Mesodermal cell (in vitro differentiated cells): Measurements from ENCODE around the gene LRRC9.
"Not testable (repeated sequence)": the region's sequence is repeated elsewhere in the genome, so short reads cannot be mapped to it uniquely, and the experiment has no call there.

ENCODE experiments used
- H3K27ac ChIP-seq: 2 replicates; pipeline ENCODE4 v1.7.0; 2013; ENCODE audit warnings: mild to moderate bottlenecking, low read depth, low read length, moderate library complexity; ENCODE audit not compliant: severe bottlenecking
- H3K36me3 ChIP-seq: 2 replicates; pipeline ENCODE4 v1.7.1; 2013; ENCODE audit warnings: mild to moderate bottlenecking, low read length, moderate library complexity; ENCODE audit not compliant: control insufficient read depth, insufficient read depth
- H3K4me1 ChIP-seq: one replicate; pipeline ENCODE4 v1.7.1; 2013; ENCODE audit warnings: mild to moderate bottlenecking, low read length; ENCODE audit not compliant: insufficient read depth, control insufficient read depth, poor library complexity, severe bottlenecking
- H3K4me3 ChIP-seq: 2 replicates; pipeline ENCODE4 v1.7.0; 2013; ENCODE audit warnings: low read length, control low read depth, mild to moderate bottlenecking; ENCODE audit not compliant: insufficient read depth, poor library complexity, severe bottlenecking; ENCODE audit errors: extremely low read depth
- H3K9me3 ChIP-seq: 2 replicates; pipeline ENCODE4 v1.7.1; 2013; ENCODE audit warnings: mild to moderate bottlenecking, low read length, moderate library complexity; ENCODE audit not compliant: control insufficient read depth
- WGBS, 2 experiments: methylation state at CpG; one replicate each; pipeline ENCODE4 v1.1.5; 2013; ENCODE audit warnings: missing lambda C conversion rate in 2 of 2; ENCODE audit not compliant: insufficient coverage in 2 of 2; 5-methylcytosine and 5-hydroxymethylcytosine counted together

The LRRC9 gene

GRCh38 chr14:59912443-59912842, 7.5 kb upstream of the LRRC9 start:
- H3K9me3 ChIP-seq, result no peaks in the 10 kb centered on the region
- 100% methylated on average over 2 of the region's 2 CpGs; no CpG with 5 or more reads in 1 of the 2 experiments for WGBS, 2 experiments
- H3K27ac ChIP-seq, result no peak overlapping the region
- H3K36me3 ChIP-seq, result no peaks in the 10 kb centered on the region
- no peaks in the 10 kb centered on the region for H3K4me1 ChIP-seq
- no peak overlapping the region for H3K4me3 ChIP-seq

GRCh38 chr14:59913187-59913586, 6.8 kb upstream of the LRRC9 start:
- H3K9me3 ChIP-seq, result no peaks in the 10 kb centered on the region
- WGBS, 2 experiments, result 57% methylated on average over 1 of the region's 1 CpG; no CpG with 5 or more reads in 1 of the 2 experiments
- no peaks in the 10 kb centered on the region for H3K4me1 ChIP-seq
- H3K27ac ChIP-seq, result no peak overlapping the region
- H3K36me3 ChIP-seq, result no peaks in the 10 kb centered on the region
- no peak overlapping the region for H3K4me3 ChIP-seq

GRCh38 chr14:59918824-59919569, 947 bp upstream of the LRRC9 start:
- Histone ChIP-seq H3K9me3 (no peaks in the 10 kb centered on the region), H3K27ac (peak overlapping the region; percentile 88), H3K4me3 (peak overlapping the region; percentile 63), H3K4me1 (no peaks in the 10 kb centered on the region), H3K36me3 (no peaks in the 10 kb centered on the region)
- WGBS, 2 experiments, result 0% methylated on average over 11 to 15 of the region's 18 CpGs

GRCh38 chr14:59920378-59920683, 387 bp downstream of the LRRC9 start:
- 80% methylated on average over 1 of the region's 1 CpG; no CpG with 5 or more reads in 1 of the 2 experiments for WGBS, 2 experiments
- peak overlapping the region; percentile 88 for H3K27ac ChIP-seq

GRCh38 chr14:59925797-59926196, 5.9 kb downstream of the LRRC9 start:
- no peak overlapping the region for H3K4me3 ChIP-seq
- H3K27ac ChIP-seq, result no peak overlapping the region
- H3K36me3 ChIP-seq, result no peaks in the 10 kb centered on the region
- no peaks in the 10 kb centered on the region for H3K4me1 ChIP-seq
- H3K9me3 ChIP-seq, result no peaks in the 10 kb centered on the region
- 100% methylated on average over 1 of the region's 2 CpGs; no CpG with 5 or more reads in 1 of the 2 experiments for WGBS, 2 experiments

More at GRCh38 chr14:59920378-59920683, 387 bp downstream of the LRRC9 start:
- no peaks in the 10 kb centered on the region for H3K36me3 ChIP-seq
- H3K4me1 ChIP-seq, result no peaks in the 10 kb centered on the region
- no peaks in the 10 kb centered on the region for H3K9me3 ChIP-seq
- peak overlapping the region; percentile 63 for H3K4me3 ChIP-seq

- WGBS, 2 experiments, result no CpG with 5 or more reads among the region's 1 CpG
- H3K4me1 ChIP-seq, result no peaks in the 10 kb centered on the region
- H3K4me3 ChIP-seq, result no peak overlapping the region
- H3K36me3 ChIP-seq, result no peaks in the 10 kb centered on the region
- no peak overlapping the region for H3K27ac ChIP-seq
- H3K9me3 ChIP-seq, result no peaks in the 10 kb centered on the region
Measured at GRCh38 chr14:59926534-59926933, 6.6 kb downstream of the LRRC9 start.

- Histone ChIP-seq H3K36me3 (no peaks in the 10 kb centered on the region), H3K9me3 (no peaks in the 10 kb centered on the region), H3K4me3 (no peak overlapping the region), H3K4me1 (no peaks in the 10 kb centered on the region), H3K27ac (no peak overlapping the region)
- no CpG with 5 or more reads among the region's 1 CpG for WGBS, 2 experiments
Measured at GRCh38 chr14:59931237-59931636, 11.3 kb downstream of the LRRC9 start.

- WGBS, 2 experiments, result no CpG with 5 or more reads among the region's 1 CpG
- H3K36me3 ChIP-seq, result no peaks in the 10 kb centered on the region
- no peak overlapping the region for H3K4me3 ChIP-seq
- H3K27ac ChIP-seq, result no peak overlapping the region
- no peaks in the 10 kb centered on the region for H3K9me3 ChIP-seq
- H3K4me1 ChIP-seq, result no peaks in the 10 kb centered on the region
Measured at GRCh38 chr14:59936145-59936544, 16.2 kb downstream of the LRRC9 start.

GRCh38 chr14:59939828-59940227, 19.9 kb downstream of the LRRC9 start:
- no peak overlapping the region for H3K27ac ChIP-seq
- H3K9me3 ChIP-seq, result no peaks in the 10 kb centered on the region
- no peaks in the 10 kb centered on the region for H3K4me1 ChIP-seq
- WGBS, 2 experiments, result 90 to 94% methylated on average over 1 to 2 of the region's 3 CpGs
- no peak overlapping the region for H3K4me3 ChIP-seq
- no peaks in the 10 kb centered on the region for H3K36me3 ChIP-seq

GRCh38 chr14:59942296-59942862, 22.4 kb downstream of the LRRC9 start:
- H3K27ac ChIP-seq, H3K9me3 ChIP-seq, H3K4me1 ChIP-seq, H3K36me3 ChIP-seq, H3K4me3 ChIP-seq: not testable (repeated sequence)
- 83 to 93% methylated on average over 6 to 8 of the region's 10 CpGs for WGBS, 2 experiments

- H3K27ac ChIP-seq, result no peak overlapping the region
- no peaks in the 10 kb centered on the region for H3K36me3 ChIP-seq
- no peaks in the 10 kb centered on the region for H3K9me3 ChIP-seq
- H3K4me3 ChIP-seq, result no peak overlapping the region
- H3K4me1 ChIP-seq, result no peaks in the 10 kb centered on the region
Measured at GRCh38 chr14:59944909-59945308, 25.0 kb downstream of the LRRC9 start.
